Hepatocyte (in vitro differentiated cells): ENCODE measurements around the gene BRCA1.

Source experiments
- EZH2 ChIP-seq: fragments of 200-600 bp; sonication (generic); IDR thresholded peaks from 2 replicates; pipeline ENCODE4 v1.6.1; 2016; ENCODE audit warnings: antibody characterized with exemption, mild to moderate bottlenecking, borderline replicate concordance
- TF ChIP-seq, protein P1 (sequence below): fragments of 200-600 bp; sonication (generic); IDR thresholded peaks from 2 replicates; pipeline ENCODE4 v1.5.1; 2016; ENCODE audit warnings: antibody characterized with exemption, mild to moderate bottlenecking; ENCODE audit not compliant: poor library complexity

DNA sequence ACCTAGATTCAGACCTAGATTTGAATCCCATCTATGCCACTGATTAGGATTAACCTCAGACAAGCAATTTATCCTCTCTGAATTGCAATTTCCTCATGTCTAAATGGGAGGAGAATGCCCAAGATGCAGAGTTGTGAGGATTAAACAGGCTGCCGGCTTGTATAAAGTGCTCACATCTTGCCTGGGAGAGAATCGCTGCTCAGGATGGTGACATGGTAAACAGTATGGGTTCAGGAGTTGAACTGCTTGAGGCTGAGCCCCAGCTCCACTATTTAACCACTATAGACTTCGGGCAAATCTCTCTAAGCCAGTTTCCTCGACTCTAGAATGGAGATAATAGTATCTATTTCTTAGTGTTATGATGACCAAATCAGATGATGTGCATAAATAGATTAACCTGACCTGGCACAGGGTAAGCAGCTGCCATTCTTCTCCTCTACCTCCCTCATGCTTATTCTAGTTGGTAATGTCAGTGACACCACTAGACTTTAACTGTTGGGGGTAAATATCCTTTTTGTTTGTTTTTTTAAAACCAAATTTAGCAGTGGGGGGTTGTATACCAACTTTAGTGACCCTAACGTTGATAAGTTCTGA, 127.7 kb downstream of the BRCA1 start:
- TF ChIP-seq, protein P1, sequence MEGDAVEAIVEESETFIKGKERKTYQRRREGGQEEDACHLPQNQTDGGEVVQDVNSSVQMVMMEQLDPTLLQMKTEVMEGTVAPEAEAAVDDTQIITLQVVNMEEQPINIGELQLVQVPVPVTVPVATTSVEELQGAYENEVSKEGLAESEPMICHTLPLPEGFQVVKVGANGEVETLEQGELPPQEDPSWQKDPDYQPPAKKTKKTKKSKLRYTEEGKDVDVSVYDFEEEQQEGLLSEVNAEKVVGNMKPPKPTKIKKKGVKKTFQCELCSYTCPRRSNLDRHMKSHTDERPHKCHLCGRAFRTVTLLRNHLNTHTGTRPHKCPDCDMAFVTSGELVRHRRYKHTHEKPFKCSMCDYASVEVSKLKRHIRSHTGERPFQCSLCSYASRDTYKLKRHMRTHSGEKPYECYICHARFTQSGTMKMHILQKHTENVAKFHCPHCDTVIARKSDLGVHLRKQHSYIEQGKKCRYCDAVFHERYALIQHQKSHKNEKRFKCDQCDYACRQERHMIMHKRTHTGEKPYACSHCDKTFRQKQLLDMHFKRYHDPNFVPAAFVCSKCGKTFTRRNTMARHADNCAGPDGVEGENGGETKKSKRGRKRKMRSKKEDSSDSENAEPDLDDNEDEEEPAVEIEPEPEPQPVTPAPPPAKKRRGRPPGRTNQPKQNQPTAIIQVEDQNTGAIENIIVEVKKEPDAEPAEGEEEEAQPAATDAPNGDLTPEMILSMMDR, result no peak
- no peak for TF ChIP-seq EZH2
